ENCODE data around the gene TMPRSS9. TPM values are rescaled to one million over a fixed set of nuclear protein-coding genes. Genes with fewer than 3 reads are reported as not detected.

TMPRSS9 gene
- polyA plus RNA-seq, 1 experiment: not detected

DNA sequence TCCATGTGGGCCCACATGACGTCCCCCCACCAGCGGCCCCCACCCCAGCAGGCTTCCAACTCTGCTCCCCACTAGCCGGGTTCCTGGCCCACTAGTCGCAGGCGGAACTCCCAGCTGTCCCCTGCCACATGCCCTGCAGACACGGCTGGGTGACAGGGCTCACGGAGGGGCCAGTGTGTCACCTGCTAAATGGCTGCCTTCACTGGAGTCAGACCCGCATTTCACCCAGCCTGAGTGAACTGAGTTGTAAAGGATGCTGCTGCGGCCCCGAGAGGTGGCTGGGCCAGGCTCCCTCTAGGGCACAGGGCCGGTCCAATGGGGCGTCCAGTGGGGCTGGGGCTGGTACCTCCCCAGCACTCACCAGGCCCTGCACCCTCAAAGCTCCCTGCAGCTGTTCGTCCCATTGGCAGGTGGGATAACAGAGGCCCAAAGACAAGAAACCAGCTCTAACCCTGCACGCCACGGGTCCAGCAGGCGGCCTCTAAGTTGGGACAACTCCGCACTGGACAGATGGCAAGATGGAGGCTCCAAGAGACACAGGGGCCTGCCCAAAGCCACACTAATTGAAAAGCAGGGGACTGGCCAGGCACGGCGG, 93.5 kb downstream of the TMPRSS9 start:
- CTCF ChIA-PET: interaction anchor here (0.5 kb wide), 1 partner anchor 184 kb away, joined by 3 read pairs; no protein-coding TSS in a partner anchor
- TF ChIP-seq, protein P1, sequence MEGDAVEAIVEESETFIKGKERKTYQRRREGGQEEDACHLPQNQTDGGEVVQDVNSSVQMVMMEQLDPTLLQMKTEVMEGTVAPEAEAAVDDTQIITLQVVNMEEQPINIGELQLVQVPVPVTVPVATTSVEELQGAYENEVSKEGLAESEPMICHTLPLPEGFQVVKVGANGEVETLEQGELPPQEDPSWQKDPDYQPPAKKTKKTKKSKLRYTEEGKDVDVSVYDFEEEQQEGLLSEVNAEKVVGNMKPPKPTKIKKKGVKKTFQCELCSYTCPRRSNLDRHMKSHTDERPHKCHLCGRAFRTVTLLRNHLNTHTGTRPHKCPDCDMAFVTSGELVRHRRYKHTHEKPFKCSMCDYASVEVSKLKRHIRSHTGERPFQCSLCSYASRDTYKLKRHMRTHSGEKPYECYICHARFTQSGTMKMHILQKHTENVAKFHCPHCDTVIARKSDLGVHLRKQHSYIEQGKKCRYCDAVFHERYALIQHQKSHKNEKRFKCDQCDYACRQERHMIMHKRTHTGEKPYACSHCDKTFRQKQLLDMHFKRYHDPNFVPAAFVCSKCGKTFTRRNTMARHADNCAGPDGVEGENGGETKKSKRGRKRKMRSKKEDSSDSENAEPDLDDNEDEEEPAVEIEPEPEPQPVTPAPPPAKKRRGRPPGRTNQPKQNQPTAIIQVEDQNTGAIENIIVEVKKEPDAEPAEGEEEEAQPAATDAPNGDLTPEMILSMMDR (IDR thresholded peaks at IDR 0.05; ENCODE audit: insufficient read depth, low read depth, low read length): no peak
- Histone ChIP-seq H3K4me3 (ENCODE audit: low read depth, low read length) (no peak overlapping the region), H3K36me3 (ENCODE audit: control insufficient read depth, insufficient read depth, low read length) (no peaks in the 10 kb centered on the region; the same call in 1 of the 2 replicates), H3K27me3 (ENCODE audit: control insufficient read depth, insufficient read depth, low read length) (no peaks in the 10 kb centered on the region)
- DNase-seq (ENCODE audit: low read depth): no peak
- POLR2A ChIA-PET: interaction anchor here (0.5 kb wide), 1 partner anchor 145 kb away, joined by 3 read pairs; no protein-coding TSS in a partner anchor

DNA sequence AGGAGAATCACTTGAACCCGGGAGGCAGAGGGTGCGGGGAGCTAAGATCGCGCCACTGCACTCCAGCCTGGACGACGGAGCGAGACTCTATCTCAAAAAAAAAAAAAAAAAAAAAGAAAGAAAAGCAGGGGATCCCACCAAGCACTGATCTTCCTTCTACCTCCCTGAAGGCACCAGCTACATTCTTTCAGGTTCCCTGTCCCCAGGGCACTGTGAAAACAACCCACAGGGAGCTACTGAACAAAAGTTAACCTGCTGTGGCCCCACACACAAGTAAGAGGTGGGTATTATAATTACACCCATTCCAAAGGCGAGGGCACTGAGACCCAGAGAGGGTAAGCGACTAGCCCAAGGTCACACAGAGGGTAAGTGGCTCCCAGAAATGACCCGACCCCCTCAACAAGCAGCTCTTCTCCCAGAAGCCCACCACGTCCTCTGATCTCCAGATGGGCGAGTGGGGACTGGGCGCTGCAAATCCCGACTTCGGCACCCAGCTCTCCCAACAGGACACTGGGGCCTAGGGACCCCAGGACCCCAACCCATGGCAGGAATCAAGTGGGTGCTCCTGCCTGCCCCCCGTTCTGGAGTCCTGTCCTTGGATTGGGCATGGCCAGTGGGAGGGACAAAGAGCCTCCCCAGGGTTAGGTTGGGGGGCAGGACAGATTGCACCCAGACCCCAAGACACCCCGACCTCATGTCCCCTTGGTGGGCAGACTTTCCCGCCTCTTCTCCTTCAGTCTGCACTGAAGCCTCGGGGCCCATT, 94.3 kb downstream of the TMPRSS9 start:
- H3K27me3 ChIP-seq (ENCODE audit: control insufficient read depth, insufficient read depth, low read length): no peaks in the 10 kb centered on the region
- POLR2A ChIA-PET: interaction anchor here (0.5 kb wide), 1 partner anchor 144 kb away, joined by 3 read pairs; no protein-coding TSS in a partner anchor
- TF ChIP-seq, protein P1 (IDR thresholded peaks at IDR 0.05; ENCODE audit: insufficient read depth, low read depth, low read length): no peak
- H3K4me3 ChIP-seq (ENCODE audit: low read depth, low read length): no peak overlapping the region
- no peaks in the 10 kb centered on the region; the same call in 1 of the 2 replicates for H3K36me3 ChIP-seq (ENCODE audit: control insufficient read depth, insufficient read depth, low read length)
- CTCF ChIA-PET: interaction anchor here (0.8 kb wide), 1 partner anchor 22 kb away, joined by 4 read pairs; the partner anchor contains the start of gene GADD45B
- no peak for DNase-seq (ENCODE audit: low read depth)

DNA sequence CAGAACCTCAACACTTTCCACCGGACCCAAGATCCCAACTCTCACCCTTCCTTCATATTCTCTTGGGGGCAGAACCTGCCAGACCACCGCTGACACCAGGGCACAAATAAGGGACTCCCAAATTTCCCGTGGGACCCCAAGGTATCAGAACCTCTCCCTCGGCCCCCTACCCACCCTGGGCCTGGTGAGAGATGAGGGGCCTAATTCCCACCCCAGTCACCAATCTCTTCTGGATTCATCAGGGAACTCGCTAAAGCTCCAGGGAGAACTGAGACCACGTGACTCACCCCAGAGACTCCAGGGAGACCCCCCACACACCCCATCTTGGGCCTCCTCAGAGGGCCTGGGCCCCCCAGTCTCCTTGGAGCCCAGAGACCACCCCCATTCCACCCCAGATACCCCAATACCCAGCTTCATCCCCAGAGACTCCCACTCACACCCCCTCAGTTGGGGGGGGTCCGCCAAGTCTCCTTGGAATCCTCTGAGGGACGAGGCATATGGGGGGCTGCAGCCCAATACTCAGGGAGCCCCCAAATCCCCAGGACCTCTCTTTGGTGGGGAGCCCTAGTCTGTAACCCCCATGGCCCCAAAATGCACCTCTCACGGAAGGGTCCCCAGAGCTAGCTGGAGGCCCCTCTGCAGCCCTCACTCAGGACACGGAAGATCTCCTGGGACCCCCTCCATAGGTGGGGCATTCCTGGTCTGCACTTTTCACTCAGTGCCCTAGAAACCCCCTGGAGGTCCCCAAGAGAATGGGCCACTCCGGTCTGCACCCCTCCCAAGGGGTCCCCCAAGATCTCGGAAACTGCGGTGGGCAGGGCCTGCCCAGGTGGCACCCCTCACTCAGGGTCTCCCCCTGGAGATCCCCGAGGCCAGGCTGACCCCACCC, 95.1 kb downstream of the TMPRSS9 start:
- Histone ChIP-seq H3K4me3 (ENCODE audit: low read depth, low read length) (peak overlapping the region; percentile 81), H3K27me3 (ENCODE audit: control insufficient read depth, insufficient read depth, low read length) (no peaks in the 10 kb centered on the region), H3K36me3 (ENCODE audit: control insufficient read depth, insufficient read depth, low read length) (no peaks in the 10 kb centered on the region; the same call in 1 of the 2 replicates)
- ChIA-PET CTCF (interaction anchor here (0.6 to 1.4 kb wide), 3 partner anchors 9 to 21 kb away, joined by 4 read pairs; partner anchors contain the start of gene GADD45B), POLR2A (interaction anchor here (0.7 to 0.8 kb wide), 2 partner anchors 10 to 20 kb away, joined by 3 read pairs; partner anchors contain the start of gene GADD45B)
- no peak for DNase-seq (ENCODE audit: low read depth)
- TF ChIP-seq, protein P1 (IDR thresholded peaks at IDR 0.05; ENCODE audit: insufficient read depth, low read depth, low read length): no peak

DNA sequence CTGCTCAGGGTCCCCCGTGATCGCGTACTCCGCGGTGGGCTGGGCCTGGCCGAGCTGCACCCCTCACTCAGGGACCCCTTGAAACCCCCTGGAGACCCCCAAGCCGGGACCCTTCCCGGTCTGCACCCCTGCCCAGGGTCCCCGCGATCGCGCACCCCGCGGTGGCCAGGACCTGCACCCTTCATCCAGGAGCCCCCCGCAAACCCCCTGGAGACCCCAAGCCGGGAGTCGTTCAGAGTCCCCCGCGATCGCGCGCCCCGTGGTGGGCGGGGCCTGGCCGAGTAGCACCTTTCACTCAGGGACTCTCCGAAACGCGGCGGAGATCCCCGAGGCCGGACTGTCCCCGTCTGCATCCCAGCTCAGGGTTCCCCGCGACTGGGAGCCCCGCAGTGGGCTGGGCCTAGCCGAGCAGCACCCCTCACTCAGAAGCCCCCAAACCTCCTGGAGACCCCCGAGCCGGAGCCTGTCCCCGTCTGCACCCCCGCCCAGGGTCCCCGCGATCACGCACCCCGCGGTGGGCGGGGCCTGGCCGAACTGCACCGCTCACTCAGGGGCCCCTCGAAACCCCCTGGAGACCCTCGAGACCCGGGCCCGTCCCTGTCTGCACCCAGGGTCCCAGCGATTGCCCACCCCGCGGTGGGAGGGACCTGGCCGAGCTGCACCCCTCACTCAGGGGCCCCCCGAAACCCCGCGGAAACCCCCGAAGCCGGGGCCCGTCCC, 95.9 kb downstream of the TMPRSS9 start:
- POLR2A ChIA-PET: interaction anchor here (0.6 to 0.8 kb wide), 3 partner anchors 11 to 124 kb away, joined by 3 to 4 read pairs (median 3); partner anchors contain the start of gene GADD45B
- CTCF ChIA-PET: interaction anchor here (0.6 to 1.6 kb wide), 6 partner anchors 10 to 159 kb away, joined by 3 to 5 read pairs (median 4); no protein-coding TSS in a partner anchor
- TF ChIP-seq, protein P1 (IDR thresholded peaks at IDR 0.05; ENCODE audit: insufficient read depth, low read depth, low read length): no peak
- DNase-seq (ENCODE audit: low read depth): no peak
- Histone ChIP-seq H3K36me3 (ENCODE audit: control insufficient read depth, insufficient read depth, low read length) (no peaks in the 10 kb centered on the region), H3K4me3 (ENCODE audit: low read depth, low read length) (peak overlapping the region; percentile 81), H3K27me3 (ENCODE audit: control insufficient read depth, insufficient read depth, low read length) (no peaks in the 10 kb centered on the region)

All from BJ (cell line).